NCI-H345 (cell line): ENCODE results near the gene SRPK1.
"Not testable (repeated sequence)": the region's sequence is repeated elsewhere in the genome, so short reads cannot be mapped to it uniquely, and the experiment has no call there.

ENCODE experiments used
- DNase-seq: peaks from one replicate; lab custom pipeline; 2025; lab: John Stamatoyannopoulos, UW

SRPK1 gene

DNA sequence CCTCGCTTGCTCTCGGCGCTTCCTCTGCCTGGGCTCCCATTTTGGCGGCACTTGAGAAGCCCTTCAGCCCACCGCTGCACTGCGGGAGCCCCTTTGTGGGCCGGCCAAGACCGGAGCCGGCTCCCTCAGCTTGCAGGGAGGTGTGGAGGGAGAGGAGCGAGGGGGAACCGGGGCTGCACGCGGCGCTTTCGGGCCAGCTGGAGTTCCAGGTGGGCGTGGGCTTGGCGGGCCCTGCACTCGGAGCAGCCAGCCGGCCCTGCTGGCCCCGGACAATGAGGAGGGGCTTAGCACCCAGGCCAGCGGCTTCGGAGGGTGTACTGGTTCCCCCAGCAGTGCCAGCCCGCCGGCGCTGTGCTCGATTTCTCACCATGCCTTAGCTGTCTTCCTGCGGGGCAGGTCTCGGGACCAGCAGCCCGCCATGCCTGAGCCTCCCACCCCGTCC, 10.2 kb upstream of the SRPK1 start:
- peak; percentile 31 for DNase-seq

DNA sequence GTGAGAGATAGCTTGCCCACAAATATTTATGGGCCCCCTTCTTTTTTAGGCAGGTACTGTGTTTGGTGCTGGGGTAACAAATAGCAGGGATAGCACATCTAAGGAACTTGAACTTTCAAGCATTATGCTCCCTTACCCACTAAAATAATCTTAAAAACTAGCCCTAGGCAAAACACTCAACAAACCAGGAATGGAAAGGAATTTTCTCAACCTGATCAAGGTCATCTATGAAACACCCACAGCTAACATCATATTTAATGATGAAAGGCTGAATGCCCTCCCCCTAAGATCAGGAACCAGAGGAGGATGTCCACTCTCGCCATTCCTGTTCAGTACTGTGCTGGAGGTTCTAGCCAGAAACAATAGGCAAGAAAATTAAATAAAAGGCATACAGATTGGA, 8.7 kb upstream of the SRPK1 start:
- DNase-seq, result no peak

DNA sequence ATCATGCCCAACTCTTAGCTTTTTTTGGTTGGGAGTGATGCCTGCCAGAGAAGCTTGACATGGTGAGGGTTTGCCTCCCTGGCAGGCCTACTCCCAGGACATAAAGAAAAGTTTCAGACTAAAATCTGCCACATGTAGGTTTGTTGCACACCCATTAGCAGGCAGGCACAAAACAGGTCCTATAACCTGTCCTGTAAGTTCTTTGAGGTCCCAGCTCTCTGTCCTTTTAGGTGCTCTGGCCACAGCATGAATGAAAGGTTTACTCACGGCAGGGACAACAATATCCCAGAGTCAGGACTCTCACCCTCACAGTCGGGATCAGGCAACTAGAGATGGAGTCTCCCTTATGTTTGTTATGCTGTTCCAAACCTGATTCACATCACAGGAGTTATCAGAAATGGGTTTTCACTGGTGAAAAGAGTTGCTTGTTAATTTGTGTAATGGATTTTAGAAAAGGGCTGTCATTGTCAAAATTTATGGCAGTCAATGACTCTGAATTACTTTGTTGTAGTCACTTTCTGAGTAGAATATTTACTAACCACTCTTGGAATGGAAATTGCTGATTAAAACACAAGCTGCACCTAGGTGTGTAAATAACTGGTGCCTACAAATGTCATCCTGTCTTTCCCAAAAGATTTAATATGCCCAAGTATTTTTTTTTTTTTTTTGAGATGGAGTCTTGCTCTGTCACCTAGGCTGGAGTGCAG, 5.8 kb upstream of the SRPK1 start:
- no peak for DNase-seq

DNA sequence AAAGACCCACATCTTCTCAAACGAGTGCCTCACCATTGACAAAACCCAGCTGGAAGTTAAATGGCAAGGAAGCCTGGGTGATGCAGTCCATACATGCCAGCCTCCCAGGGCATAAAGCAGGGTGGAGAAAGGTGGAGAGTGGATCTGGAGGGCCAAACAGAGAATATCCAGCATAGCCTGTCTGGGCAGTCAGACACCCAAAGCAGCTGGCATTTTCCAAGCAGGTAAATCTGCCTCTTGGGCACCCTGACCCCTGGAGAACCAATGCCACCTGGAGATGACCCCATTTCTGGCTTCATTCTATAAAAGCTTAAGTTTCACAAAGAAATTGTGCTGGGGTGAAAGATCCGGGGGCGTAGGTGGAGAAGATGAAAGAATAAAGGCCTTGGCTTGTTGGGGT, 5.1 kb upstream of the SRPK1 start:
- DNase-seq, result no peak

DNA sequence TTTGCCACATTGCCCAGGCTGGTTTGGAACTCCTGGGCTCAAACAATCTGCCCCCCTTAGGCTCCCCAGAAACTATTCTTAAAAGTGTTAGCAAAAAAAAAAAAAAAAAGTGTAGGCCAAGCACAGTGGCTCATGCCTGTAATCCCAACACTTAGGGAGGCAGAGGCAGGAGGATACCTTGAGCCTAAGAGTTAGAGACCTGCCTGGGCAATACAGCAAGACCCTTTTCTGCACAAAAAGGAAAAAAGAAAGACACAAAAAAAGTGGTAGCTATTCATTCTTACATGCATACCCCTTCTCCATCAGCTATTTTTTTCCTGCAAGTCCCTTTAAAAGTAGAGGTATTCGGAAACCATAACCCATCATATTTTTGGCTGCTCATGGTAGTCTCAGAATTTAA, 3.2 kb upstream of the SRPK1 start:
- no peak for DNase-seq

DNA sequence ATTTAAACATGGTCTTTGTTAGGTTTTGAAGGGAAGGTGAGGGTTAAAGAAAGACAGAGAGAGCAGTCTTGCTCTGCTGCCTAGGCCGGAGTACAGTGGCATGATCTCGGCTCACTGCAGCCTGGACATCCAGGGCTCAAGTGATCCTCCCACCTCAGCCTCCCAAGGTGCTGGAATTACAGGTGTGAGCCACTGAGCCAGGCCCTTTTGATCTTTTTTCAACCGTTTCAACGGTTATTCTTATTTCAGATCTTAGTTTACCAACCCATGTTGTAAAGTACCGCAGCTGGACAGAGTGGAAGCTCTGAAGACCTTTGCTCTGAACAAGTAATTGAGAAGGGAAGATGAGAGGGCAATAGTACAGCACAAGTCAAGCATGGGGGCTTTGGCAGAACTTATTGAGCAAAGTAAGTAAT, 1.2 kb upstream of the SRPK1 start:
- no peak for DNase-seq

DNA sequence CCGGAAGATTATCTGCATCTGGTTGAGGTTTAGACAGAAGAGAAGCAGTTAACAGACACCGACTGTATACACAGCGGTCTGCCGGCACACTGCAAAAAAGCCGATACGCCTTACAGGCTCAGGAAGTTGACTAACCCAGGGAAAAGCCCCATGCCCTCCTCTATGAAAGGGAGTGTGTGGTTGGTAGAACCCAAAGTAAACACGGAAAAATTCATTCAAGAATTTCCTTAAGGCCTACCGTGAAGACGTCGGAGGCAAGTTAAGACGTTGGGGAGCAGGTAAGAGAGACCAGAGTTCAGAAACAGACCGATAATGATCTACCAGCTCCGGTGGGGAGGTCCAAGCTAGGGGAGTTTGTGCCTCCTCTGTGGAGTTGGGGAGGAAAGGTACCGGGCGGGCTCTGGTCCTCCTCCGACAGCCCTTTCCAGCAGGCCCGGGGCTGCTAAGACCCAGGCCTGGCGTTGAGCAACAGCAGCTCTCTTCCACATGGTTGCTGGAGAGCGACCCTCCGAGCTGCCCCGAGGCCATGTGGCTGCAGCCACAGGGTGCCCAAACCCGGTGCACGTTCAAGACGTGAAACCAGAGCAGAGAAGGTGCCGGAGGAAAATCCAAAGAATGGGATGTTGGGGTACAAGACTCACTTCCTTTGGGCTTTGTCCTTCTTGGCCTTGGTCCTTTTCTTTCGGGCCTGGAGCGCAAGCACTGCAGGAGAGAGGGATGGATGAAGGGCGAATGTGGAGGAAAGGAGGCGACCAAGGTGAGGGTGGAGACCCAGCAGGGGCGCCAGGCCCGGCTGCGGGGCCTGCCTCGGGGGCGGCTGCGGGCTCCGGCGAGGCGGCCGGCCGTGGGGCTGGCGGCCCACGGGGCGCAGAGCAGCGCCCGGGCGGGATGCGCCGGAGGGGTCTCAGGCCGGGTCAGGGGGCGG, 809 bp downstream of the SRPK1 start:
- peak; percentile 29 for DNase-seq

DNA sequence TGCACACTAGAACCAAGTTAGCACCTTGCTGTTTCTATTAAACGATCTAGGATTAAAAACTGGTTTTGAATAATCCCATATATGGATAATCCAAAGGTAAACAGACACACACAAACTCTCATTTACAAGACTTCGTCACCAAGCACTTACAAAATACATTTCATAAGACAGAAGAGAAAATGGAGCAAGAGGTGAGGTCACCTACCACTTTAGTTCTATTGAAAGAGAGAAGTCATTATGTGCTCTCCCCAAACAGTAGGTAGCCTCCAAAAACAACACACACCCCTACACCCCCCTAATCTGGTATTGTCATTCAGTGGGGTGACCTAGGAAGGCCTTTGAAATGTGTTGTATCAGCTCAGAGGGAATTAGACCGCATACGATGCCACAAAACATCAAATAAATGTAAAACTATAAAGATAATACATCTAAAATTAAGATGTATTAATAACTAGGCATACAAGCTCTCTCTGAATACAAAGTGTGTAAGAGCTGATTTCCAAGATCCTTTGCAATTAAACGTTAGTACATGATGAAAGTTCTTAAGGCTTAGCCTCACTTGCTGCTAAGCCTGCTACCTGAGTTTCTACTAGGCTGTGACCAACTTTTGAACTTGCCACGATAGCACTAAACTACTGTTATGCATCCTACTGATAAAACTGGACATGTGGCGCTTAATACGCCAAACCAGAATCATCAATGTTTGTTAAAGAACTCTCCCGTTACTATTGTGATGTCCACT, 1.6 kb downstream of the SRPK1 start:
- no peak for DNase-seq

DNA sequence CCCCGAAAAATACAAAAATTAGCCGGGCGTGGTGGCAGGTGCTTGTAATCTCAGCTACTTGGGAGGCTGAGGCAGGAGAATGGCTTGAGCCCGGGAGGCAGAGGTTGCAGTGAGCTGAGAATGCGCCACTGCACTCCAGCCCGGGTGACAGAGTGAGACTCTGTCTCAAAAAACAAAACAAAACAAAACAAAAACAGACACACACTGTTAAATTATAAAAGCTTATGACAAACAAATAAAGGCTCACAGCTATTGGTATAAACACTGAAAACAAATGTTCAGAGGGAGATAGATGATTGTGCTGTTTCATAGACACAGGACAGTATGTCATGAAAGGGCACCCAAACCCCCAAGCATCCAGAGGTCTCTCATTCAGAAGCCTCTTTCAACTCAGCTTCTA, 4.0 kb downstream of the SRPK1 start:
- DNase-seq, result not testable (repeated sequence)

DNA sequence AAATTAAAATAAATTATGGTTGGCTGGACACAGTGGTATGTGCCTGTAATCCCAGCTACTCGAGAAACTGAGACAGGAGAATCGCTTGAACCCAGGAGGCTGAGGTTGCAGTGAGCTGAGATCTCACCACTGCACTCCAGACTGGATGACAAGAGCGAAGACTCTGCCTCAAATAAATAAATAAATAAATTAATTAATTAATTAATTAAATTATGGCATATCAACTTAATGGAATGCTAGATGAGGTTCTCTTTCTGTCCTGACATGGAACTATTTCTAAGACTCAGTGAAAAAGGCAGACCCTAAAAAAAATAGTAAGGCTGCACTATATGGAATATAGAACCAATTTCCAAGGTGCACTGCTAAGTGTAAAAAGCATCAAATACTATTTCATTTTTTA, 4.8 kb downstream of the SRPK1 start:
- no peak for DNase-seq

DNA sequence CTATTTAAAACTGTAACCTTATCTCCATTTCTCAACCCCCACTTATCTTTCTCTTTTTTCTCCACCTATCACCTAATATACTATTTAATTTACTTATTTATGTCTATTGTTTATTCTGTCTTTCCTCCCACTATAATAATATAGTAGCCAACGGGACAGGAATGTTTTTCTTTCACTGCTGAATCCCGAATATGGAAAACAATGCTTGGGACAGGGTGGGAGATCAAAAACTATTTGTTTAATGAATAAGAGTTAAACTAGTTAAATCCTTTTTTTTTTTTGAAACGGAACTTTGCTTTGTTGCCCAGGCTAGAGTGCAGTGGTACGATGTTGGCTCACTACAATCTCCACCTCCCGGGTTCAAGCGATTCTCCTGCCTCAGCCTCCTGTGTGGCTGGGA, 6.4 kb downstream of the SRPK1 start:
- DNase-seq, result no peak

DNA sequence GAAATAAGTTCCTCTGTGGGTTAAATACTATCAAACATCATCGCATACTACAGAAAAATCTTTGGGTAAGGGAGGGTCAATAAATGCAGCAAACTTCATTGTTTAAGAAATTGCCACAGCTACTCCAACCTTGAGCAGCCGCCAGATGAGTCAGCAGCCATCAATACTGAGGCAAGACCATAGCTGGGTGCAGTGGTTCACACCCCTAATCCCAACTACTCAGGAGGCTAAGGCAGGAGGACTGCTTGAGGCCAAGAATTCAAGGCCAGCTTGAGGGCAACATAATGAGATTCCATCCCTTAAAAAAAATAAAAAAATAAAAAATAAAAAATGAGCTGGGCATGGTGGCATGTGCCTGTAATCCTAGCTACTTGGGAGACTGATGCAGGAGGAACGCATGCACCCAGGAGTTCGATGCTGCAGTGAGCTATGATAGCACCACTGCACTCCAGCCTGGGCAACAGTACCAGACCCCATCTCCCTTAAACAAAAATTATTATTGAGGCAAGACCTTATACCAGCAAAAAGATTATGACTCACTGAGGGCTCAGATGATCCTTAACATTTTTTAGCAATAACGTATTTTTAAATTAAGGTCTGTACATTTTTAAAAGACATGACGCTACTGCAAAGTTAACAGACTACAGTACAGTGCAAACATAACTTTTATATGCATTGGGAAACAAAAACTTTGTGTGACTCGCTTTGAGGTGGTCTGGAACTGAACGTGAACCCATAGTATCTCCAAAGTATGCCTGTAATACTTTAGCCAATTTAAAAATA, 8.8 kb downstream of the SRPK1 start:
- no peak for DNase-seq

DNA sequence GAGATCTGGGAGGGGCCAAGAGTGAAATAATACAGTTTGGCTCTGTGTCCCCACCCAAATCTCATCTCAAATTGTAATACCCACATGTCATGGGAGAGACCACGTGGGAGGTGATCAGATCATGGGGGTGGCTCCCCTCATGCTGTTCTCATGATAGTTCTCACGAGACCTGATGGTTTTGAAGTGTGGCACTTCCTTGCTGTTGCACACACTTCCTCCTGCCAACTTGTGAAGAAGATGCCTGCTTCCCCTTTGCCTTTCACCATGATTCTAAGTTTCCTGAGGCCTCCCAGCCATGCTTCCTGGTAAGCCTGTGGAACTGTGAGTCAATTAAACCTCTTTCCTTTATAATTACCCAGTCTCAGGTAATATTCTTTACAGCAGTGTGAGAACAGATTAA, 11.3 kb downstream of the SRPK1 start:
- not testable (repeated sequence) for DNase-seq

DNA sequence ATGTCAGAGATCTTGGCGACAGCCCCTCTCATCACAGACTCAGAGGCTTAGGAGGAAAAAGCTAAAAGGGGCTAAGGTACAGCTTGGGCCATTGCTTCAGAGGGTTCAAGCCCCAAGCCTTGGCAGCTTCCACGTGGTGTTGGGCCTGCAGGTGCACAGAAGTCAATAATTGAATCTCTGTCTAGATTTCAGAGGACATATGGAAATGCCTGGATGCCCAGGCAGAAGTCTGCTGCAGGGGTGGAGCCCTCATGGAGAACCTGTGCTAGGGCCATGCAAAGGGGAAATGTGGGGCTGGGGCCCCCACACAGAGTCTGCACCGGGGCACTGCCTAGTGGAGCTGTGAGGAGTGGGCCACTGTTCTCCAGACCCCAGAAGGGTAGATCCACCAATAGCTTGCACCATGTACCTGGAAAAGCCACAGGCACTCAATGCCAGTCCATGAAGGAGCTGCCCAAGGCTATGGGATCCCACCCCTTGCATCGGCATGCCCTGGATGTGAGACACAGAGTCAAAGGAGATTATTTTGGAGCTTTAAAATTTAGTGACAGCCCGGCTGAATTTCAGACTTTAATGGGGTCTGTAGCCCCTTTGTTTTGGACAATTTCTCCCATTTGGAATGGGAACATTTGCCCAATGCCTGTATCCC, 12.0 kb downstream of the SRPK1 start:
- DNase-seq, result not testable (repeated sequence)

DNA sequence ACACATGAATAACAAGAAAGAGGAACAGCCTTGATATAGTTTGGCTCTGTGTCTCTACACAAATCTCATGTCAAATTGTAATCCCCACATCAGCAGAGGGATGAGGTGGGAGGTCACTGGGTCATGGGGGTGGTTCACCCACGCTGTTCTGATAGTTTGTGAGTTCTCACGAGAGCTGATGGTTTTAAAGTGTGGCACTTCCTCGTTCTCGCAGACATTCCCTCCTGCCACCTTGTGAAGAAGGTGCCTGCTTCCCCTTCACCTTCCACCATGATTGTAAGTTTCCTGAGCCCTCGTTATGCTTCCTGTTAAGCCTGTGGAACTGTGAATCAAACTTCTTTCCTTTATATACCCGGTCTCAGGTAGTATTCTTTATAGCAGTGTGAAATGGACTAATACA, 13.1 kb downstream of the SRPK1 start:
- no peak for DNase-seq

DNA sequence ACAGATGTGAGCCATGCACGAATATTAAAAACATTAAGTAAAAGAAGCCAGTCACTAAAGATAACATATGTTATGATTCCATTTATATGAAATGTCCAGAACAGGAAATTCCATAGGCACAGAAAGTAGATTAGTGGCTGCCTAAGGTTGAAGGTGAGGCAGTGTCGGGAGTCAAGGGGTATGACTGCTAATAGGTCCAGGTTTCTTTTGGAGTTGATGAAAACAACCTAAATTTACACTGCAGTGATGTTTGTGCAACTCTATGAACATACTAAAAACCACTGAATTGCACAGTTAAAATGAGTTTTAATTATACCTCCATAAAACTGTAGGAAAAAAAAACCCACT, 14.4 kb downstream of the SRPK1 start:
- no peak for DNase-seq

DNA sequence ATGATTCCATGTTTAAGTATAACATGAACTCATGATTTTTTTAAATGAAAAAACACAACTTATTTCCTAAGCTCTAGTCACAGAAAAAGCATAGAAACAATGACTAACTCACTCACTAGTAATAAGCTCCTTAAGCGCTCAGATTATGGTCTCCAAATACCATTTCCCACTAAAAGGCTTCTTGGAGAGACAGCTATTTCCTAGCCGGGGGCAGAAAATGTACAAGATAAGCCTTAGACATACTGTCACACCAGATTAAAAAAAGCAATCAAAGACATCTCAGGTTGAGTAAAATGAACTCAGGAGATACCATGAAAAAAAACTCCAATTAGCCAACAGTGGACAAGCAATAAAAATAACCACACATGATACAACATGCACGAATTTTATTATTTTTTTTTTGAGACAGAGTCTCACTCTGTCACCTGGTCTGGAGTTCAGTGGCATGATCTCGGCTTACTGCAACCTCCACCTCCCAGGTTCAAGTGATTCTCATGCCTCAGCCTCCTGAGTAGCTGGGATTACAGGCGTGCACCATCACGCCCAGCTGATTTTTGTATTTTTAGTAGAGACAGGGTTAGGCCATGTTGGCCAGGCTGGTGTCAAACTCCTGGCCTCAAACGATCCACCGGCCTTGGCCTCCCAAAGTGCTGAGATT, 14.9 kb downstream of the SRPK1 start:
- no peak for DNase-seq

DNA sequence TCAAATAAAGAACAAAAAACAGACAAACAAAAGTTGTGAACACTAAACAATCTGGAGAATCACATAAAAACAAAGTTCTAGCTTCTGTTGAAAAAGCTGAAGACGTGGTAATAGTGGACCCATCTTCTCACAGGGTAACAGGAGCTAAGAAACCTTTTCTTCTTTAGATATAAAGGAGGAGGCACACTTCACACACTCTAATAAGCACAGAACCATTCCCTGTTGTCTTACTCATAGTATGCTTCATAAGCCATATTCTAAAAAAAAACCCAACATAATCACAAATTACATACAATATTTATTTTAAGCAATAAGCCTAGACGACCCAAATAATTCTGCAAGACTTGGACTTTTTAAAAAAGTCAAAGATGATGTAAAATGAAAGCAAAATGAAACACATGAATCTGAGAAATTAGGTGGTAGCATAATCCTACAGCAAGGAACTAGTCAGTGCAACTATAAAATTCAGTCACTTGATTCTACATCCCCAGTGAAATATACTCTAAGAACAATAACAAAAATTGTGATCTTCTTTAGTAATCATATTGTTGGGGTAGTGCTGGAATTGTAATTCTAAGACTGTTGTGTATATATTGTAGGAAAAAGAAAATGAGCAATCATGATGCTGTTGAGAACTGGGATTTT, 15.6 kb downstream of the SRPK1 start:
- no peak for DNase-seq

DNA sequence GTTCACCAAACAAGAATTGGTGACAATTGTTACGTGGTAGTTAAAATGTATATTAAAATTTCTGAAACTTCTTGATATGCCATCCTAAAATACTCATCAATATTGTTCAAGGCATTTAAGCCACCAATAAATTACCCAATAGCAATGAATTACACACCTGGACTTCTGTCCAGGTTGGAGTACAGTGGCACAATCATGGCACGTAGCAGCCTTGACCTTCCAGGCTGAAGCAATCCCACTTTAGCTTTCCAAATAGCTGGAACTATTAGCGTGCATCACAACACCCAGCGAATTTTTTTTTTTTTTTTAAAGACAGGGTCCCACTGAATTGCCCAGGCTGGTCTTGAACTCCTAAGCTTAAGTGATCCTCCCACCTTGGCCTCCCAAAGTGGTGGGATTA, 17.2 kb downstream of the SRPK1 start:
- DNase-seq, result no peak

DNA sequence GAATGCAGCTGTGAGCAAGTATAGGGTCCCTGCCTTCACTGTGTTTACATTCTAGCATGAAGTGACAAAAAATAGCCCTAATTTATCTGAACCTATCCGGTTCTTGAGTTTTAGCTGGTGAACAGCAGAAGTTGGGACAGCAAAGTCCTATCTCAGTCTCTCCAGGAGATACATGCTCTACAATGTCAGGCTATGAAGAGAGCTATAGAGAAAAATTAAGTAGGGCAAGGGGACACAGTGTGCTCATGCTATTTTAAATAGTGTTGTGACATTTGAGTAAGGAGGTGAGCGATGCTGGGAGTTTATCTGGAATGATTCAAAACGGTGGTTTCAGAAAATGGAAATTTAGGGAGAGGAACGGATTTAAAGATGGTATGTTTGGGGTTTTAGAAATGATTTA, 20.4 kb downstream of the SRPK1 start:
- no peak for DNase-seq
